IPS-20b (cell line): Measurements from ENCODE around the gene LRBA.
"Not testable (repeated sequence)": the region's sequence is repeated elsewhere in the genome, so short reads cannot be mapped to it uniquely, and the experiment has no call there.

Experiments used
- H3K27ac ChIP-seq: one replicate; pipeline ENCODE4 v1.5.1; 2013; ENCODE audit warnings: low read length
- H3K27me3 ChIP-seq: 2 replicates; pipeline ENCODE4 v1.6.1; 2013; ENCODE audit warnings: mild to moderate bottlenecking, low read length, inconsistent platforms; ENCODE audit not compliant: insufficient read depth
- H3K36me3 ChIP-seq: 2 replicates; pipeline ENCODE4 v1.6.1; 2013; ENCODE audit warnings: low read depth, mild to moderate bottlenecking, inconsistent platforms, low read length, moderate library complexity; ENCODE audit not compliant: insufficient read depth
- H3K4me1 ChIP-seq: 2 replicates; pipeline ENCODE4 v1.6.1; 2013; ENCODE audit warnings: mild to moderate bottlenecking, control low read depth, inconsistent platforms, low read length, moderate library complexity; ENCODE audit not compliant: insufficient read depth
- H3K4me3 ChIP-seq: 2 replicates; pipeline ENCODE4 v1.5.1; 2013; ENCODE audit warnings: mild to moderate bottlenecking, low read length, inconsistent platforms
- H3K9ac ChIP-seq: 2 replicates; pipeline ENCODE4 v1.6.1; 2013; ENCODE audit warnings: low read depth, mild to moderate bottlenecking, inconsistent platforms, low read length, moderate library complexity
- H3K9me3 ChIP-seq: 2 replicates; pipeline ENCODE4 v1.6.1; 2013; ENCODE audit warnings: mild to moderate bottlenecking, low read depth, low read length, inconsistent platforms; ENCODE audit not compliant: insufficient read depth

The LRBA gene

GRCh38 chr4:150680651-150681050 lies 334.4 kb downstream of the LRBA start:
- Histone ChIP-seq H3K4me1 (no peaks in the 10 kb centered on the region), H3K9me3 (no peaks in the 10 kb centered on the region), H3K27me3 (no peaks in the 10 kb centered on the region), H3K4me3 (no peak overlapping the region), H3K27ac (no peak overlapping the region), H3K9ac (no peak overlapping the region), H3K36me3 (0 out of 2 replicates have a peak, but pooled peaks cover 3% of the 10 kb centered on the region)

- Histone ChIP-seq H3K36me3 (0 out of 2 replicates have a peak, but pooled peaks cover 3% of the 10 kb centered on the region), H3K9ac (no peak overlapping the region), H3K9me3 (no peaks in the 10 kb centered on the region), H3K4me3 (no peak overlapping the region), H3K27me3 (no peaks in the 10 kb centered on the region), H3K4me1 (no peaks in the 10 kb centered on the region), H3K27ac (no peak overlapping the region)
Measured at GRCh38 chr4:150679765-150680343, 335.2 kb downstream of the LRBA start.

GRCh38 chr4:150679018-150679764 lies 335.9 kb downstream of the LRBA start:
- no peak overlapping the region for H3K4me3 ChIP-seq
- 0 out of 2 replicates have a peak, but pooled peaks cover 3% of the 10 kb centered on the region for H3K36me3 ChIP-seq
- no peaks in the 10 kb centered on the region for H3K4me1 ChIP-seq
- H3K9me3 ChIP-seq = no peaks in the 10 kb centered on the region
- H3K27me3 ChIP-seq = no peaks in the 10 kb centered on the region
- no peak overlapping the region for H3K9ac ChIP-seq
- H3K27ac ChIP-seq = no peak overlapping the region

- Histone ChIP-seq H3K36me3 (no peaks in the 10 kb centered on the region), H3K9me3 (no peaks in the 10 kb centered on the region), H3K9ac (no peak overlapping the region), H3K4me3 (no peak overlapping the region), H3K27me3 (no peaks in the 10 kb centered on the region), H3K27ac (no peak overlapping the region), H3K4me1 (no peaks in the 10 kb centered on the region)
Measured at GRCh38 chr4:150673793-150674192, 341.3 kb downstream of the LRBA start.

- H3K36me3 ChIP-seq = no peaks in the 10 kb centered on the region
- no peaks in the 10 kb centered on the region for H3K27me3 ChIP-seq
- H3K27ac ChIP-seq = no peak overlapping the region
- H3K4me1 ChIP-seq = no peaks in the 10 kb centered on the region
- H3K4me3 ChIP-seq = no peak overlapping the region
- H3K9me3 ChIP-seq = no peaks in the 10 kb centered on the region
- no peak overlapping the region for H3K9ac ChIP-seq
Measured at GRCh38 chr4:150668824-150669223, 346.3 kb downstream of the LRBA start.

GRCh38 chr4:150664935-150665334 lies 350.1 kb downstream of the LRBA start:
- Histone ChIP-seq H3K9me3 (no peaks in the 10 kb centered on the region), H3K27ac (no peak overlapping the region), H3K36me3 (no peaks in the 10 kb centered on the region), H3K4me1 (no peaks in the 10 kb centered on the region), H3K4me3 (no peak overlapping the region), H3K27me3 (no peaks in the 10 kb centered on the region), H3K9ac (no peak overlapping the region)

- Histone ChIP-seq H3K4me3 (no peak overlapping the region), H3K27me3 (no peaks in the 10 kb centered on the region), H3K36me3 (no peaks in the 10 kb centered on the region), H3K4me1 (no peaks in the 10 kb centered on the region), H3K9me3 (no peaks in the 10 kb centered on the region), H3K27ac (no peak overlapping the region), H3K9ac (no peak overlapping the region)
Measured at GRCh38 chr4:150662686-150663085, 352.4 kb downstream of the LRBA start.

GRCh38 chr4:150661551-150661950 lies 353.5 kb downstream of the LRBA start:
- not testable (repeated sequence) for H3K27ac ChIP-seq, H3K36me3 ChIP-seq, H3K27me3 ChIP-seq, H3K4me1 ChIP-seq, H3K4me3 ChIP-seq, H3K9ac ChIP-seq, H3K9me3 ChIP-seq

GRCh38 chr4:150658258-150658657 lies 356.8 kb downstream of the LRBA start:
- H3K9ac ChIP-seq, H3K4me3 ChIP-seq, H3K4me1 ChIP-seq, H3K36me3 ChIP-seq, H3K27ac ChIP-seq, H3K9me3 ChIP-seq, H3K27me3 ChIP-seq: not testable (repeated sequence)

GRCh38 chr4:150656891-150657290 lies 358.2 kb downstream of the LRBA start:
- Histone ChIP-seq H3K9me3 (no peaks in the 10 kb centered on the region), H3K27me3 (no peaks in the 10 kb centered on the region), H3K9ac (no peak overlapping the region), H3K27ac (no peak overlapping the region), H3K4me3 (no peak overlapping the region), H3K4me1 (no peaks in the 10 kb centered on the region), H3K36me3 (no peaks in the 10 kb centered on the region)

GRCh38 chr4:150650751-150651150 lies 364.3 kb downstream of the LRBA start:
- no peaks in the 10 kb centered on the region for H3K27me3 ChIP-seq
- no peak overlapping the region for H3K27ac ChIP-seq
- no peaks in the 10 kb centered on the region for H3K9me3 ChIP-seq
- H3K4me1 ChIP-seq = no peaks in the 10 kb centered on the region
- H3K4me3 ChIP-seq = no peak overlapping the region
- no peak overlapping the region for H3K9ac ChIP-seq
- no peaks in the 10 kb centered on the region for H3K36me3 ChIP-seq

- Histone ChIP-seq H3K4me3 (no peak overlapping the region), H3K27me3 (no peaks in the 10 kb centered on the region), H3K27ac (no peak overlapping the region), H3K36me3 (no peaks in the 10 kb centered on the region), H3K9me3 (no peaks in the 10 kb centered on the region), H3K4me1 (no peaks in the 10 kb centered on the region), H3K9ac (no peak overlapping the region)
Measured at GRCh38 chr4:150648123-150648522, 367.0 kb downstream of the LRBA start.
